Ecto neural progenitor cell (in vitro differentiated cells): ENCODE measurements around the gene IL13RA2.

ENCODE experiments used
- DNase-seq: peaks from one replicate; pipeline ENCODE4 v3.0.0-alpha.2; 2018; ENCODE audit warnings: low spot score

IL13RA2 gene

GRCh38 chrX:115017455-115017854 is at the start of gene IL13RA2:
Gene IL13RA2 (minus strand): TSS chrX:115017616. CDS start chrX:115017269, 347 bp downstream.
- no peak for DNase-seq

GRCh38 chrX:115065304-115065703 is 47.9 kb upstream of the IL13RA2 start:
- no peak for DNase-seq

- DNase-seq = no peak
Observed at GRCh38 chrX:115060013-115060412, 42.6 kb upstream of the IL13RA2 start.

GRCh38 chrX:115058276-115058675 is 40.9 kb upstream of the IL13RA2 start:
- DNase-seq = no peak

GRCh38 chrX:115054876-115055275 is 37.5 kb upstream of the IL13RA2 start:
- no peak for DNase-seq

- no peak for DNase-seq
Observed at GRCh38 chrX:115053223-115053622, 35.8 kb upstream of the IL13RA2 start.

- DNase-seq = no peak
Observed at GRCh38 chrX:115047715-115048114, 30.3 kb upstream of the IL13RA2 start.

- DNase-seq = no peak
Observed at GRCh38 chrX:115047181-115047580, 29.8 kb upstream of the IL13RA2 start.

GRCh38 chrX:115040417-115040816 is 23.0 kb upstream of the IL13RA2 start:
- DNase-seq = no peak

GRCh38 chrX:115038406-115038805 is 21.0 kb upstream of the IL13RA2 start:
- no peak for DNase-seq

- DNase-seq = no peak
Observed at GRCh38 chrX:115036029-115036428, 18.6 kb upstream of the IL13RA2 start.

- DNase-seq = no peak
Observed at GRCh38 chrX:115031989-115032388, 14.6 kb upstream of the IL13RA2 start.

GRCh38 chrX:115030625-115031024 is 13.2 kb upstream of the IL13RA2 start:
- no peak for DNase-seq

GRCh38 chrX:115029869-115030570 is 12.6 kb upstream of the IL13RA2 start:
- DNase-seq = no peak

- DNase-seq = no peak
Observed at GRCh38 chrX:115029440-115029839, 12.0 kb upstream of the IL13RA2 start.

GRCh38 chrX:115023811-115024210 is 6.4 kb upstream of the IL13RA2 start:
- no peak for DNase-seq

GRCh38 chrX:115023139-115023538 is 5.7 kb upstream of the IL13RA2 start:
- no peak for DNase-seq

- DNase-seq = no peak
Observed at GRCh38 chrX:115021121-115021520, 3.7 kb upstream of the IL13RA2 start.

GRCh38 chrX:115018944-115019343 is 1.5 kb upstream of the IL13RA2 start:
- no peak for DNase-seq

- DNase-seq = no peak
Observed at GRCh38 chrX:115018040-115018647, 728 bp upstream of the IL13RA2 start.

- no peak for DNase-seq
Observed at GRCh38 chrX:115013705-115014104, 3.7 kb downstream of the IL13RA2 start.

- no peak for DNase-seq
Observed at GRCh38 chrX:115011428-115011827, 6.0 kb downstream of the IL13RA2 start.

GRCh38 chrX:114999906-115000305 is 17.5 kb downstream of the IL13RA2 start:
- DNase-seq = no peak

GRCh38 chrX:114997779-114998178 is 19.6 kb downstream of the IL13RA2 start:
- no peak for DNase-seq
